GM21723 (cell line): Measurements from ENCODE around the gene CFAP206.
"Not testable (repeated sequence)": the region's sequence is repeated elsewhere in the genome, so short reads cannot be mapped to it uniquely, and the experiment has no call there.

ENCODE experiments used
- ATAC-seq: cut with Tn5 transposase; IDR thresholded peaks from one replicate; pipeline ENCODE4 v1.9.1; 2021; ENCODE audit warnings: mild to moderate bottlenecking, moderate library complexity; ENCODE audit not compliant: unreplicated experiment

Gene CFAP206

DNA sequence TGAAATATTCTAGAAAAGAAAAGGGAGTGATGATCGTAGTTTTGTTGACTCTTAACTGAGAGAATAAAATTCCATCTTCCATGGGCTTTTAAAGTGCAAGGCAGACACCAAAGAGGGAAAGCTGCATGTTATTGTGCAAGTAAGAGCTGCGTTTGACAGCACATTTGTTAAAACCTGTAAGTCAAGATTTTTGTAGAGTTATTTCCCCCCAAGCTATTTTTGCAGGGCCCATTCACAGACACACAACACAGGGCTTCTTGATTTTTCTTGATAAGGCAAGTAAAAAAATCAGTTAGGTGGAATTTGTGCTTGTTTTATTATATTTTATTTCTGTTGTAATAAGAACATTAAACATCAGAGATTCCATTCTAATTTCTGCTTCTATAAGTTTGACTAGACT, 13.8 kb downstream of the CFAP206 start:
- no peak for ATAC-seq

DNA sequence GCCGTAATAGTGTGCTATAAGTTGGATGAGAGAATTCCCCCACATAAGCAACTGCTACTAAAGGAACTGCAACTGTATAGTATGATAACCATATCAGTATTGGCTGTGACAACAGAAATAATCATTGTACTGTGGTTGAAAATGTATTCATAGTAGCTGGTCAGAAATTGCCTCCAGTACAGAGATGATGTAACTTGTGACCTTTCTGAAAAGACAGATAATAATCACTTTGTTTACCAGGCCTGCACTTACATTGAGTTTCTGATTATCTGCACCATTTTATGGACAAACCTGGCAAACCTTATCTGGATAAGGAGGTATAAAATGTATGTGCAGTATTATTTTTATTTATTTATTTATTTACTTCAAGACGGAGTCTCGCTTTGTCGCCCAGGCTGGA, 19.0 kb downstream of the CFAP206 start:
- ATAC-seq: no peak

DNA sequence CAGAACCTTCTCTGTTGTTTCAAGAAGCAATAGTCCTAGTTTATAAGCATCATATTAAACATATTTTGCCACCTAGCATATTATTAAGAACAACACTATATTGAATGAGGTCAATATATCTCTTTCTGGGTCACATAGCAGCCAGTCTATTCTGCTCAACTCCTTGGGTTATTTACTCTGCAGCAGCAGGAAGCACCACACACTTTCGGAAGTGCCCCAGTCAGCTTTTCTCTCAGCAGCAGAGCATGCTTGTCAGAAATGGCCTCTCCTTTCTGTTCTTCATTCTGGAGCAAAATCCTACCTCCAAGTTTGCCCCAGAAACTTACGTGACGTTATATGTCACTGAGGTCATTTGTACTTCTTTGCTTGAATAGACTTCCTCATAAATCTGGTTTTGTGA, 22.7 kb downstream of the CFAP206 start:
- ATAC-seq: no peak

DNA sequence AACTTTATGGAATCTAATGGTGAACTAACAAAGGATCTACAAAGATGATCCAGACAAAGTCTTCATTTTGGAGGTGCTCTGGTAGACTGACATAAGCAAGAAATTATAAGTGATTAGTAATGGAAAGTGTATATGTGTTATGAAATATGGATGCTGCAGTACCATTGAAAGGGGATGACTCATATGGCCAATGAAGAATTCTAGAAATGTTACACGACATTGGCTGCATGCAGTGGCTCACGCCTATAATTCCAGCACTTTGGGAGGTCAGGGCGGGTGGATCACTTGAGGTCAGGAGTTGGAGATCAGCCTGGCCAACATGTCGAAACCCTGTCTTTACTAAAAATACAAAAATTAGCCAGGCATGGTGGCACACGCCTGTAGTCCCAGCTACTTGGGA, 23.5 kb downstream of the CFAP206 start:
- no peak for ATAC-seq

DNA sequence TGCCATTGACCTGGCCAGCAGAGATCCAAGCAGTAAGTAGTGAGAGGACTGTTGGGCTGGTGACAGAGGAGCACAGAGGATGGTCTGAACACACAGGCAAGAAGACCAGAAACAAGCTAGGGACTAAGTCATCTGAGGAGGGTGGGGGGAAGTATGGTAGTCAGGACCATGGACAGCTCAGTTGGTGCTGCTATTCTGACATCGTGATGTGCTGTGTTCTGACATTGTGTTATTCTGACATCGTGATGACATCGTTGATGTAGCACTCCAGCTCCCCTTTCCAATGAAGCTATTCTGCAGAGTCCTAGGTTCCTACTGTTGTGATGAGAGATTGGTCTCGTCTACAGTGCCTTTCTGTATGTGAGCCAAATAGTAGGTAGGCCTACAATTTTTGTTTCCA, 28.7 kb downstream of the CFAP206 start:
- ATAC-seq: peak; percentile 73

DNA sequence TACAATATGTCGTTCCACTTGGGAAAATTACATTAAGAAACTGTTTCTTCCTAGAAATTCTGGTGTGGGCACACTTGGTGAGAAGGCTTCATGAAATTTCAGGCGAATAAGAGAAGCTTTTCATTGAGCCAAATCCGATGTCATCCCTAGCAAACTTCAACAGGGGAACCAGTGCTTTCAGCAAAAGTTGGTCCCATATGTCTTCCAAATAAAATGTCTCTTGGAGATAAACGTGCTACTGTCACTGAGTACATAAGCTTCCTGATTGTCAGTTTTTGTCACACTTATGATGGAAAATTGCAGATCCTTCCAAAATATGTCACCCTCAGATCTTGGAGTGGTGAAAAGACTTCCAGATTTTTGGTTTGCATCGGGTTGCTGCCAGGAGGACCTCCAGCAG, 33.9 kb downstream of the CFAP206 start:
- no peak for ATAC-seq

DNA sequence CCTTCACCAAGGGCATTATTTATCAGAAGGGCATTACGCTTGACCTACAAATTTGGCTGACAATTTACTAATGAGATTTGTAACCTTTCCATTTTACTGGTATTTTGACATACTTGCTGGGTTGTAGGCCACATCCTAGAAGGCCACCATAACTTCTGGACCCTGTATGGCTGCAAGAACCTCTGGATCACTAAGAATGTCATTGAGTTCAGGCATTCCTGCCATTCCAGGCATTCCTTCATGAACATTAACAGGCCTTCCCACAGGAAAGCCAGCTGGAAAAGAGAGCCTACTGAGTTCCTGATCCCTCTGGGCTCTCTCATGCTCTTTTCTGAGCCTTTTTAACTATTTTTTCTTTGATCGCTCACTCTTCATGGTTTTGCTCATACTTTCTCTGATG, 36.6 kb downstream of the CFAP206 start:
- ATAC-seq: no peak

DNA sequence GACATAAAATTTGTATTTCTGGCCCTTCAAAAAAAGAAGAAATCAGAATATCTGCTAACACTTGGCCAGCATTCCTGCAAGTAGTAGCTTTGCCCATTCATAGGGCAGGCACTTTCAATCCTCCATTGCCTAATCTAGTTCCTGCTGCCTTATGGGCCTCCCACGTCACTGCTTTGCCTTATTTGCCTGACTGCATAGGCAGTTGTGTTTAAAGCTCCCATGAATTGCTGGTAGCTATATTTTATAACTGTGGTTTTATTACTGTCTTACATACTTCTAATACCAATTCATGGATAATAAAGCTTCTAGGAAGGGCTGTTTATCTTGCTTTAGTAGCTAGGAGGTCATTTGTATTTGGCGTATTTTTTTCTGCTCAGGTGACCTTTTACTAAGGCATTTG, 57.3 kb downstream of the CFAP206 start:
- no peak for ATAC-seq

DNA sequence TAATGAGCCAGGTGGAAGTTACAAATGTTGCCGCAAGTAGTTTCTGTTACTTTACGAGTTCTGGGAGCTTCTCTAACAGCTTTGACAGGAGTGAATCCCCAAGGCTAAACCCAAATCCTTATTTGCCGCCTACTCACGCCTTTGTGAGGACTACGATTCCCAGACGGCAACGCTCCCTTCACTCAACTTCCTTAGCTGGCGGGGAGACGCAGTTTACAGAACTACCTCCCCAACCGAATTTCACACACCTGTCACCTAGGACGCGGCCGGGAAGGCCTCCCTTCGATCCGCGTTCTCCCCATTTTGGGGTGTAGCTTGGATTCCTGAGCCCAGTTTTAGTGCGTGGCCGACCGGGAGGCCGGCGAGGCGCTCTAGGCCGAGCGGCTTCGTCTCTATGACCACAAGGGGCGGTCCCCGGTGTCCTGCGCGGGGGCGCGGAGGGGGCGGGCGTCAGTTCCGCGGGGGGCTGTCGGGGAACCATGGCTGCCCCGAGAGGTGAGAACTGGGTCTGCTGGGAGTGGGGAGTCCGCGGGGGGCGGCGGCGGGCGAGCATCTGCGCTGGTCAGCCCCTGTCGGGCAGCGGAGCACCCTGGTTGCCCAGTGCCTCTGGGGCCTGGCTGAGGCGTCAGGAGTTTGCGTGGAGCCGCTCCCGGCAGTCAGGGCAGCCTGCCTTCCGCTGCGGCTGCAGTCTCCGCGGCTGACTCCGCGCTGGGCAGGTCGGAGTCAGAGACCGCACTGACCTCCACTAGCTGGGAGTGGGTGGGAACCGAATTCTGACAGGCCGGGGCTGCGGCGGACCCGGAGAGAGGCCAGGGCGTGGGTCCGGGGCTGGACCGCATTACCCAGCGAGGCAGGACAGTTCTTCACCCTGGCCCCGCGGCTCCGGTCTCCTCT, 65.0 kb downstream of the CFAP206 start, which contains the start of gene SLC35A1:
SLC35A1 (plus strand) TSS at position 450 of the 894 bp plus-strand sequence; CDS start at position 480, 30 bp downstream.
- ATAC-seq: peak; percentile 96

DNA sequence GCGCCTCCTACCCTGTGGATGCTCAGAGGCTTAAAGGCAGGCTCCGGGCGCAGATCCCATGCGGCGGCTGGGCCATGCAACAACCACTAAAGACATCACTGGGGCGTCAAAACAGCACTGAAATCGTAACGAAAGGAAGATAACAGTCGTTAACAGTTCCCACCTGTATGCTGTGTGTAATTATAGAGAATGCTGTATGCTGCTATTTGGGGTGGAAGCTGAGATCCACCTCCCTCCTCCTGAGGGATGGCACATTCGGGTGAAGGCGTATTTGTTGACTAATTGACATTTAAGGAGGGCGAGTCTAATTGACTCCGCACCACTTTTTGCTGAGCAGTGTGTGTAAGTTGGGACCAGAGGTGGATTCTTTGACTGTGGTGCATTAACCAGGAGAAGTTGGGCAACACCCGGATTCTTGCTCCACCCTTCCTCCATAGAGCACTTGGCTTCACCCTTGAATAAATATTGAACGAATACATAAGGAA, 65.7 kb downstream of the CFAP206 start:
- ATAC-seq: peak; percentile 74

DNA sequence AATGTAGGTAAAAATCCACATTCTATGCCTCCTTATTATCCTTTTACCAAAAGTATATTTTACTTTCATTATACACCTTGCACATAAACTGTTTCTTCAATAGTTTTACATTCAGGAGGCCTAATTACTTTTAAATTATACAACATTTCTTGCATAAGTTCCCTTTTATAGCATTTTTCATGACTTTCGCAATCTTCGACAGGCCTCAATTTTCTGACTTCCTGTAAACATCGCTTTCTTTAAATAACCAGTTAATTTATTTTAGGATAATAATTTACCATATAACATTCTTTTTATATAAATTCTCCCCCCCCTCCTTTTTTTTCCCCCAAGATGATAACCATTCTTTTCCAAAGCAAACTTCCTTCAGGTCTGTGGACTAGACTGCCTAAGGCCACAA, 74.2 kb downstream of the CFAP206 start:
- no peak for ATAC-seq

DNA sequence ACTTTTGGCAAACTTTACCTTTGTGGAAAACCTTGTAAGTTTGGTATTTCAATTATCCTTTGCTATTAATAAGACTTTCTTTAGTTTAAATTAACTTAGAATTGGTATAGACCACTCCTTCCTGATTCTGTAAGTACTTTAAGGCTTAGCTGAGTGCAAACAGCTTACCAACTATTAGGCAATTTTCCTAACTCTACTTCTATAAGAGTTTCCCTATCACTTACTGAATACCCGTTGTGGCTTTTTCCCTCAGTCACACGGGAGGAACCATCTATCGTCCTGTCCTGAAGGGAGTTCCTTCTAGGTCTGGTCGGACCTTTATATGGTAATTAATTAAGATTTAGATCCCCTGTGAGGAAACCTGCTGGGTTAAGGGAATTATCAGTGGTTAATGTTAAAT, 74.6 kb downstream of the CFAP206 start:
- no peak for ATAC-seq

DNA sequence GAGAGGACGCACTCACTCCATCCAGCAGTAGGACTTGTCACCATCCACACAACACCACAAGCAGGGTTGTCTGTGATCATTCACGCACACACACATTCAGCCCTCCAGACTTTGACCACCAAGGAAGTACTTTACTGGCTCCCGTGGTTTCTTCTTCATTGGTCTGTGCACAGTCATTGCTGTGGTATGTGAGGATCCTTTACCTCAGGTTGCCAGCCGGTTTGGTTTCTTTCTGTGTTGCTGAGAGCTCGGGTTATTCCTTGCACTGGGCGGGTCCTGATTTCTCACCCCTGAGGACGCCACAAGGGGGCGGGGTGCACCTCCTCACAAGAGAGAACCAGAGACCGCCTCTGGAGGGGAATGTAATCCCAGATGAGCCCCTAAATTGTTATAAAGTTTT, 76.2 kb downstream of the CFAP206 start:
- no peak for ATAC-seq

DNA sequence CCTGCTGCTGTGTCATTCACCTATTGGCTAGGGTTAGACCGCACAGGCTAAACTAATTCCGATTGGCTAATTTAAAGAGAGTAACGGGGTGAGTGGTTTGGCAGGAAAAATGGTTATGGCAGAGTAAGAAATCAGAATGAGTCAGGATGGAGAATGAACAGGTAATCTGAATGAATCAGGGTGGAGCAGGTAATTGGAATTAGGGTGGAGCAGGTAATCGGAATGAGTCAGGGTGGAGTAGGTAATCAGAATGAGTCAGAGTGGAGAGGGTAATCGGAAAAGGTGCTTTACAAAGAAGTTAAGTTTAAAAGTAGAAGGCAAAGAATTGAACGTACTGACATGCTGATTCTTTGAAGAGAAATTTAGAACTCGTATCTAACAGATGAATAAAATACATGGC, 76.7 kb downstream of the CFAP206 start:
- no peak for ATAC-seq

DNA sequence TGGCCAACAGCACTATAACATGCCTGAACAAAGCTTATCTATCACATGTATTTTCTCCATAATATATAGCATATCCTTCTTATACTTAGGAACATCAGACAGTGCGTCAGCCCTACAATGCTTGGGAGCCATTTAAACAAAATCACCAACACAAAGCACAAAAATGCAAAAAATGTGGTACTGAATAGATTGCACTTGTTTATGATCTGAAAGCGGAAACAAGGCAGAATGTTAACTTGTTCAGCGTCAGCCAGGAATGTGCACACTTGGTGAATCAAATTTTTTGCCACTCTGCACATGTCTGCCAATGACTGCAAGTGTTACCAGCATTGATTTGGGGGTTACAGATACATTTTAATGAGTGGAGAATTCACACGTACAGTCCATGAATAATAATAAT, 79.8 kb downstream of the CFAP206 start:
- ATAC-seq: no peak

DNA sequence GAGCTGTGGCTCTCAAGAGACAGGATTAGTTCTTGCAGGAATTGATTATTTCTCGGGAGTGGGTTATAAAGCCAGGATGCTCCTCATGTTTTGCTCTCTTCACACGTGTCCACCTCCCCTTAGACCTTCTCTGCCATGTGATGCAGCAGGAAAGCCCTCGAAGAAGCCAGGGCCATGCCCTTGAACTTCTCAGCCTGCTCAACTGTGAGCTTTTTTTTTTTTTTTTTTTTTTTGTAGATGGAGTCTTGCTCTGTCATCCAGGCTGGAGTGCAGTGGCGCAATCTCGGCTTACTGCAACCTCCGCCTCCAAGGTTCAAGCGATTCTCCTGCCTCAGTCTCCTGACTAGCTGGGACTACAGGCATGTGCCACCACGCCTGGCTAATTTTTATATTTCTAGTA, 81.6 kb downstream of the CFAP206 start:
- ATAC-seq: not testable (repeated sequence)

DNA sequence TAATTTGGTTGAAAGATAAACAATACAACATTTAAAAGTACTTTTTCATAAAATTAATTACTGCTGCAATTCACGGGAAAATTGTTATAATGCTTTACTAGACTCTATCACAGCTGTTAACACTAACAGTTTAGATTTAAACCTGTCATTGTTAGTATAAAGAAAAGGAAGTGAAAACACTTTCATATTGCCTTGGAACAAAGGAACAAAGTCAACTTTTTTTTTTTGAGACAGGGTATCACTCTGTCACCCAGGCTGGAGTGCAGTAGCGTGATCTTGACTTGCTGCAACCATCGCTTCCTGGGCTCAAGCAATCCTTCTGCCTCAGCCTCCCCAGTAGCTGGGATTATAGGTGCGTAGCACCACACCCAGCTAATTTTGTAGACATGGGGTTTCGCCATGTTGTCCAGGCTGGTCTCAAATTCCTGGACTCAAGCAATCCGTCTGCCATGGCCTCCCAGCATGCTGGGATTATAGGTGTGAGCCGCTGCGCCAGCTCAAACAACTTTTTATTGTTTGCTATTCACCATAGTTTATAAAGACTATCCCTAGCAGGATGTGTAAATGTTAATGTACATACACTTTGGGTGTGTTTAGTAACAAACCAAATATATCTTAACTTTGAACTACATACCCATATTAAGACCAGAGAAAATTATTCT, 87.1 kb downstream of the CFAP206 start:
- peak; percentile 89 for ATAC-seq

DNA sequence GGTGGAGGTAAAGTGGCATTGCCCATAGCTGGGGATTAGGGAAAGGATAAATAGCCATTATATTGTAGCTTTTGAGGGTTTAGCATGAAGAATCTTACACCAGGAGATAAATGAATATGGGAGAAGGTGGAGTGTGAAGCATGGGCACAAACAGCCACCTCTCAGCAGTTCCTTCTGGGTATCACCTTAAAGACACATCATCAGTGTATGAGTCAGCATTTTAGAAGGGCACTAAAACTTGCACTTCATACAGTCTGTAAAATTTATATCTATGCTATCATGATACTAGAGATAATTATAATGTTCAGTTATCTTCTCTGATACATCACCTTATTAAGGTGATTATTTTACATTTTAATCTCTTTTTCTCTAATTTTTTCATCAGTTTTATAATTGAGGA, 90.3 kb downstream of the CFAP206 start:
- no peak for ATAC-seq

DNA sequence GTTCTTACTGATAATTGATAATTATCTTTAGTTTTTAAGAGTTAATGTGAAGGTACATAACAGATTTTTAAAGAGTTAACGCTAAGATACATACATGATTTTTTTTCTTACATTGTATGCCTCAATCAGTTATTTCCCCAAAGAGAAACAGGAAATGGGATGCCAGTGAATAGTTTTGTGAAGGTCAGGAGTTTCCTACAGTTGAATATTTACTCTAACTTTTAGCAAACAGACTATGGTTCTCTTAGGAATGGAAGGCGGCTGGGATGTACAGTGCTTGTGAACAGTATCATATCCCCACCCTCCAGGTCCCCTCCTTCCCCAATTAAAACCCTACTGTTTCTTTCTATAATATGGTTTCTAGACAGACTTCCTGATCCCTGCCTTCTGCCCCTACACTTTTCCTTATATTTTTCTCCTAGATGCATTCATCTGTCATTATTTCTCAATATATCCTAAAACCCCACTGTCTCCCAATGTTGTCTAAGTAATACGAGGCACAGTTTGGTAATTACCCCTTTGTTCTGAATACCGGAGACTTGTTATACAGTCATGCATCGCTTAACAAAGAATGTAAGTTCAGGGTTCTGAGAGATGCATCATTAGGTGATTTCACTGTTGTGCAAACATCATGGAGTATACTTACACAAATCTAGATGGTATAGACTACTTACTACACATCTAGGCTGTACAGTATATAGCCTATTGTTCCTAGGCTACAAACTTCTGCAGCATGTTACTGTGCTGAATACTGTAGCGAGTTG, 94.2 kb downstream of the CFAP206 start:
- no peak for ATAC-seq

DNA sequence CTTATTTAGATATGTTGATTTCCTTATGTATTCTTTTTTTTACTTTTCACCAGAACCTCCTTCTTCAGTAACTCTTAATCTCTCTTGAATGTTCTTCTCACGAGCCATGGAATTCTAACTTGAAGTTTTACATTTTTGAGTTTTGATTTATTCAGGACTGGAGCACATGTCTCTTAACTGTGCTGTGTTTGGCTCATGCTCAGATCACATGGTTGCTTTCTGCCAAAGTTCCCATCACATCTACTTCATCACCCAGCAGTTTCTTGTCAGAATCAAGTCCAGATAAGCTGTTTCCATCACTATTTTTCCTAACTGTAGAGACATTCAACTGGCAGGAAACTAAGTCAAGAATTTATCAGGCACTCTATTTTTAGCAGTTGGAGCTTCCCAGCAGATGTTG, 96.7 kb downstream of the CFAP206 start:
- no peak for ATAC-seq
